Measurements from ENCODE around the gene GHDC.
A peak's percentile ranks its signal among the peaks of the same experiment; 100 is the strongest.

GHDC gene

GRCh38 chr17:42181851-42182207 is 12.5 kb downstream of the GHDC start:
- no peak for DNase-seq

- DNase-seq = peak; percentile 42
Measured at GRCh38 chr17:42180922-42181850, 13.1 kb downstream of the GHDC start, which contains the start of gene KCNH4. Gene KCNH4, minus strand, starts transcription at chr17:42181142. Its CDS starts 197 bp downstream, at chr17:42180945.

GRCh38 chr17:42180411-42180921 is 13.8 kb downstream of the GHDC start:
- DNase-seq = no peak

GRCh38 chr17:42179911-42180410 is 14.3 kb downstream of the GHDC start:
- DNase-seq = no peak

GRCh38 chr17:42179335-42179734 is 15.0 kb downstream of the GHDC start:
- no peak for DNase-seq

GRCh38 chr17:42178817-42179216 is 15.5 kb downstream of the GHDC start:
- DNase-seq = no peak

- no peak for DNase-seq
Measured at GRCh38 chr17:42177684-42178083, 16.6 kb downstream of the GHDC start.

GRCh38 chr17:42174126-42174783 is 20.0 kb downstream of the GHDC start:
- no peak for DNase-seq

- DNase-seq = no peak
Measured at GRCh38 chr17:42171831-42172230, 22.5 kb downstream of the GHDC start.

GRCh38 chr17:42169351-42169750 is 24.9 kb downstream of the GHDC start:
- no peak for DNase-seq

GRCh38 chr17:42167807-42168206 is 26.5 kb downstream of the GHDC start:
- DNase-seq = no peak

GRCh38 chr17:42166196-42166763 is 28.0 kb downstream of the GHDC start:
- DNase-seq = no peak

- DNase-seq = no peak
Measured at GRCh38 chr17:42165751-42166150, 28.5 kb downstream of the GHDC start.

- DNase-seq = no peak
Measured at GRCh38 chr17:42163696-42164407, 30.4 kb downstream of the GHDC start.

GRCh38 chr17:42163113-42163512 is 31.2 kb downstream of the GHDC start:
- DNase-seq = peak; percentile 4

- no peak for DNase-seq
Measured at GRCh38 chr17:42160531-42160910, 33.8 kb downstream of the GHDC start.

GRCh38 chr17:42159796-42160530 is 34.3 kb downstream of the GHDC start:
- DNase-seq = no peak

- DNase-seq = no peak
Measured at GRCh38 chr17:42155614-42156045, 38.7 kb downstream of the GHDC start.

- no peak for DNase-seq
Measured at GRCh38 chr17:42153919-42154742, 40.2 kb downstream of the GHDC start.

- DNase-seq = no peak
Measured at GRCh38 chr17:42146911-42147607, 47.2 kb downstream of the GHDC start.
